Frontal cortex (tissue), 4 donors: ENCODE results near the gene COL3A1. TPM values are rescaled to one million over a fixed set of nuclear protein-coding genes. Genes with fewer than 3 reads are reported as not detected.

Experiments
- DNase-seq, 2 donors: peaks; one replicate each; pipeline ENCODE4 v3.0.0; 2012; ENCODE audit warnings: low spot score in 2 of 2
- FAIRE-seq: peaks from 2 replicates; lab custom pipeline; 2012; peaks lifted over from hg19 to GRCh38; lab: Jason Lieb, UNC
- small RNA-seq: library from RNA; depleted of rRNA; stranded (forward); fragments of <200 nt; gene quantifications from one replicate; pipeline ENCODE3, GENCODE V24; 2014
- total RNA-seq: library from RNA; depleted of rRNA; stranded (reverse); fragments of >200 nt; gene quantifications from one replicate; pipeline ENCODE4 v1.2.3, GENCODE V29; 2014
- donor health status: control.
- donor health status: control.
- donor health status: control.

The COL3A1 gene
- total RNA-seq, 1 donor from 2014 or later: 88.0 TPM

GRCh38 chr2:189060096-189060642, 86.0 kb downstream of the COL3A1 start:
- no peak for FAIRE-seq
- DNase-seq: no peak

Small RNA genes within 50 kb of the gene (small RNA-seq; reads per million reads assigned to genes)
- gene MIR1245A: not detected

Other genes with a start within 250 kb of the COL3A1 start
- 19.2 TPM for gene COL5A2, start 205.4 kb downstream of the COL3A1 start, total RNA-seq